OCI-LY3 (cell line): ENCODE data around the gene PLAC9.

Experiments
- EZH2phosphoT487 ChIP-seq: fragments of 200-600 bp; shearing (Covaris generic); IDR thresholded peaks from 2 replicates; pipeline ENCODE4 v1.6.1; 2018; ENCODE audit warnings: antibody characterized with exemption, mixed run types, low read depth
- TF ChIP-seq, protein P1 (sequence below): fragments of 200-600, 300-600 bp; sonication (generic); IDR thresholded peaks from 2 replicates; pipeline ENCODE4 v1.5.1; 2014; ENCODE audit warnings: antibody characterized with exemption, low read length, low read depth

DNA sequence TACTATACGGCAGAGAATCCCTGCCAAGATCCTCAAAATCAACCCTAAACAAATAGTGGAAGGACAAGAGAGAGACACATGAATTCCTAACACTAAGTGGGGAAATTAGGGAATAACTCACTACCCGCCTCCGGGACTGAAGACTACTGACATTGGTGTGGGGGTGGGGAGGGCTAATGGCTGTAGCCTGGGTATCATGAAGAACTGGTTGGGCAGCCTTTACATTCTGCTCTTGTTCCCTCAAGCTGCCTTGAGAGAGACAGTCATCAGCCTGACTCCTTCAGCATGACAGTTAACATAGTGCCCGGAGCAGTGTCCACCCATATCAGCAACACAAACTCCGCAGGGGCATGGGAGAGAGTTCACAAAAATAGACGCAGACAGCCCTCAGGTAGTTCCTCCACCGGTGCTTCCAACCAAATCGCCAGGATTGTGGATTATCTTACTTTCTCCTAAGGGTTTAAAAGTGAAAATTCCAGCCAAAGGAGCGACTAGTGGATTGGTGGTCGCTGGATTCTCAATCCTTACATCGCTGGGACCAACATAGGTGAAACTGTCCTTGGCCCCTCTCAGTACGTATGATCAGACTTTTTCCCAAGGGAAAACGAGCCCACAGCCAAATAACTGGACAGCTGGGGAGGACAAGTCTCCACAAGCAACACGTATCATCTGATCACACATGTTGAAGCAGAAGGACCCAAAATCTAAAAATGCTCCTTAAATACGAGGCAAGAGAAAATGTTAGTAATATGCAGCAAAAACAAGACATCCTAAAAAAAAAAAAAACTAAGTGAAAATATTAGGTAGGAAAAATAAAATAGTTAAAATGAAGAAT lies 31.5 kb upstream of the PLAC9 start:
- TF ChIP-seq EZH2phosphoT487, result no peak
- TF ChIP-seq, protein P1, sequence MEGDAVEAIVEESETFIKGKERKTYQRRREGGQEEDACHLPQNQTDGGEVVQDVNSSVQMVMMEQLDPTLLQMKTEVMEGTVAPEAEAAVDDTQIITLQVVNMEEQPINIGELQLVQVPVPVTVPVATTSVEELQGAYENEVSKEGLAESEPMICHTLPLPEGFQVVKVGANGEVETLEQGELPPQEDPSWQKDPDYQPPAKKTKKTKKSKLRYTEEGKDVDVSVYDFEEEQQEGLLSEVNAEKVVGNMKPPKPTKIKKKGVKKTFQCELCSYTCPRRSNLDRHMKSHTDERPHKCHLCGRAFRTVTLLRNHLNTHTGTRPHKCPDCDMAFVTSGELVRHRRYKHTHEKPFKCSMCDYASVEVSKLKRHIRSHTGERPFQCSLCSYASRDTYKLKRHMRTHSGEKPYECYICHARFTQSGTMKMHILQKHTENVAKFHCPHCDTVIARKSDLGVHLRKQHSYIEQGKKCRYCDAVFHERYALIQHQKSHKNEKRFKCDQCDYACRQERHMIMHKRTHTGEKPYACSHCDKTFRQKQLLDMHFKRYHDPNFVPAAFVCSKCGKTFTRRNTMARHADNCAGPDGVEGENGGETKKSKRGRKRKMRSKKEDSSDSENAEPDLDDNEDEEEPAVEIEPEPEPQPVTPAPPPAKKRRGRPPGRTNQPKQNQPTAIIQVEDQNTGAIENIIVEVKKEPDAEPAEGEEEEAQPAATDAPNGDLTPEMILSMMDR, result no peak
